Stimulated activated CD4-positive, alpha-beta T cell treated with anti-CD3 and anti-CD28 coated beads, TNF-alpha, amount 100 ng/mL, for 48 hours (primary cell): ENCODE results near the gene HDAC9.

Experiments used
- DNase-seq, 3 donors: peaks; one replicate each; pipeline ENCODE4 v3.0.0-alpha.2; 2020; ENCODE audit warnings: low read depth in 3 of 3

Gene HDAC9

DNA sequence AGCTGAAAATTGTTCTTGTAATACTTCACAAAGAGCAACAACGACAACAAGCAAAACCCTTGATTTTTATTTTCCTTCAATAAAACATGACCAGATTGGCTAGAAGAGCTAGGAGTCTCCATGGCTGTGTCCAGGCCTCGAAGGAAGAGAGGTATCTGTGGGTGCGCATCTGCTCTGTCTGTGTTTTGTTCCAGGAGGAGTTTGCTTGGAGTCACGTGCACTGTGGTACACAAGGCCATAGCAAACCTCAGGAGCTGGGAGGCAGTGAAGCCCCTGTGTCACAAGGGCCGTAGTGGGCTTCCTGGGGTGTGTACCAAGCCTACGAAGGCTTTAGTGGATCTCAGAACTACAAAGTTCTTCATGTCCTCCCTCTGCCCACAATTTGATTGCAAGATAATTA, 350.2 kb downstream of the HDAC9 start:
- no peak for DNase-seq

DNA sequence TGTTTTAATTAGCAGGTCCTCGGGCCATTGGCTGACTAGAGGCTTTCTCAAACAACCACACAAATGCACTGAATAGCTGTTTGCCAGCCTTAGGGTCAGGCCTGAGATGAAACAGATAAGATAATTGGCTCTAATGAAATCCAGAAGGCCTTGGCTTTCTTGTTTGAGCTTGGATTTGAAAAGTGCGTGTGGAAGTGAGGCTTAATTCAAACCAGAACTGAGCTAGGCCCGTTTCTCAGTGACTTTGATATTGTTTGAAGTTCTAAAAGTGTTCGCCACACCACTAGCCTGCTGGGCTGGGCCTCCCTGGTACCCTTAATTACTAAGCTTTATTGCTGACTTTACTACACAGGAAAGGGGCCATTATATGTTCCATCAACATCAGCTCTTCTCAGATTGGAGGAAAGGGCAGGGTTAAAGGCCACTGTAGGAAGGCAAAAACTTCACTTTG, 351.2 kb downstream of the HDAC9 start:
- no peak for DNase-seq

DNA sequence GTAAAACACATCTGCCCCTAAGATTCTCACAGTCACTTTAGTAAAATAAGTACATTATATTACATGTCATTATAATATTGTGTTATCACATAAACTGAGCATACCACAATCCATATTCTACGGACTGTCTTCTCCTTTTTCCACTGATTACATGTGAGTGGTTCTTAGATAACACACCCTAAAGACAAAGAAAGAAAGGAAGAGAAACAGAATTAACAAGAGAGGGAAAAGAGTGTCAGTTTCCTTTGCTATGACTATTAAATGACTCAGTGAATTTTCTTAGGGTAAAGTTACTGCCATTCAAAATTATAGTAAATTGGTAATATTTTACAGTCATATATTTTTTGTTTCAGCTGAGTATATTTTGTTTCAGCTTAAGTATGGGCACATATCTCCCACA, 353.6 kb downstream of the HDAC9 start:
- DNase-seq = no peak

GRCh38 chr7:18855796-18856195, 360.2 kb downstream of the HDAC9 start:
- DNase-seq = no peak

GRCh38 chr7:18858232-18858631, 362.7 kb downstream of the HDAC9 start:
- DNase-seq = no peak

DNA sequence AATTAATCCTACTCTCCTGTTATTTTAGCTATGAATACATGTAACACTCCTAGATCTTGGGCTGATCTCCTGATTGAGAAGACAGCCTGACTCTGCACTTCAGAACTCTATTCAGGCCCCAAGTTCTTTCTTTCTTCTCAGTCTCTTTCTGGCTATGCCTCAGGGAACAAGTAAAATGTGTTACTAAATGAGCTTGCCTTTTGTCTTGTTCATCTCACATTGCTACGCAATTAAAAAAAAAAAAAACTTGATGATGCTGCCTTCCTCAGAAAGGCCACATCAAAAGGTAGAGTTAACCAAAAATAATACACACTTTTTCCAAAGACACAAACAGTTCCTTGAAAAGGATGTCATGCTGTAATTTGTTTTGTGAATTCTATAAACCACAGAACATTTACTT, 363.8 kb downstream of the HDAC9 start:
- DNase-seq = no peak

DNA sequence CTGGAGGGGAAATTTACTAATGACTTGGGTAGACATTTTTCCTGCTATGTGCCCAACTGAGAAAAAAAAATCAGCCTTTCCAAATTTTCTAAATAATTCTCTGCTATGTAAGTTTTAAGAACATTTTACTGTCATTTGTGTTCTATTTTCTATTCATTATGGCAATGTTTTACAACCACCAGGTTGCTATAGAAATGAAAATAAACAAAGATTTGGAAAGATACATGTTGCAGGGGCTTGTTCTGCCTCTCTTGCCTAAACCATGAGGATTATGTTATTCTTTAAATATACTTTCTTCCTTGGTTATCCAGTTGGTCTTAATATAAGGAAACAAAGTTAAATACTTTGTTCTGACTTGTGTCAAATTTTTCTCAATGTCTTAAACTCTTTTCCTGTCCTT, 364.7 kb downstream of the HDAC9 start:
- DNase-seq = no peak

GRCh38 chr7:18861514-18862118, 366.1 kb downstream of the HDAC9 start:
- no peak for DNase-seq

DNA sequence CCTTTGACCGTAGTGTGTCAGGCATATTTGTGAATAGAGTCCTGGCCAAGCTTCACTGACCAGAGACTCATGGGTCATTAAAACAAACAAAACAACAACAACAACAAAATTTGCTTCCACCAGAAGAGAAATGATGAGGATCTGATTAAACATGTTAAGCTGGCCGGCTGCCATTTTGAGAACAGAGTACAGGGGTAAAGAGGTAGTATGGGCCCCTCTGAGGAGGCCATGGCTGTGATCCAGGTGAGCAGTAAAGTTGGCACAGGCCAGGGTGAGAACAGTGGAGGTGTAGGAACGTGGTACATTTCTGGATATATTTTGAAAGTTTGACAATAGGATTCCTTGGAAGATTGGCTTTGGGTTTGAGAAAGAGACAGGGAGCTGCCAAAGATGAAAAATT, 369.4 kb downstream of the HDAC9 start:
- no peak for DNase-seq

DNA sequence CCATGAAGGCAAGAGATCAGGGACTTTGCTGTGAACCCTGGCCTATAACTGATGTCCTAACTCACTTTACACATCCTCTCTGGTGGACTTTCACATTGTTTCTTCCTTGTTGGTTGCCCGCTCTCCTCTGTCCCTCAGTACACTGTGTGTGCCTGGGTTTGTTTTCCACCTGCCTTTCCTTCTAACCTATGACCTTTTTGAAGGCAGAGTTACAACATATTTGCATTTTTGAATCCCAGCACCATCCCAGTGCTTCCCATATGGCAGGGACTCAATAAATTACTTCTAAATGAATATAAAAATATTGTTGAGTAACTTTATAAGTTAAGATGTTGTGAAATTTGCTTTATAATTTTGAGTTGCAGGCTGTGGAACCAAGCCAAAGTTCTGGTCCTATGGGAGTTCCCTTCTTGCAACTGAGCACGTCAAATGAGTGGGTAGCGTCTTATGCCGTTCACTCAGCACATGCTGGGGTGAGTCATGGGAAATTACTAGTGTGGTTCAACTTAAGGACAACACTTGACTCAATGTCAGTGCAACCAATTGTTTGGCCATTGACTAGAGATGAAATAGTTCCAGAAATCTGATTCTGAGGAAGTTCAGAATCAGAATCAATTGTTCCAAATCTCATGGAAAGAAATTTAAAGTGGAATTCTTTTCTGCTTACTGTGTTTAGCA, 370.9 kb downstream of the HDAC9 start:
- no peak for DNase-seq

DNA sequence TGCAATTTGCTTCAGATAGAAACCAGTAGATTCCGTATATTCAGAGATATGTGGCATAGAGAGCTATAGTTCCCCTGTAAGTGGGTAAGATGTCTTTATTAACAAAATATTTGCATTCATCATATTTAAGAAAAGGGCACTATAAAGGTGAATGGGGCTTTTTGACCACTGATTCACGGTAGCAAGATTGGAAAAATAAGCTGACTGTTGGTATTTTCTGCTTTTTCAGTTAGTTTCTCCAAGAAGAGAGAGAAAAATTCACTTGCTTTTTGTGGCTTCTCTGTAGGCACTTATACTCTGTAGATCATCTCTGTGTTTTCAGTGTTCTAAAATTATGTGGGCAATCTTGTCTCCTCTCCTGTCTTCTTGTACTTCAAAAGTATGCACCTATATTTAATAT, 376.8 kb downstream of the HDAC9 start:
- DNase-seq = no peak

GRCh38 chr7:18873734-18874336, 378.3 kb downstream of the HDAC9 start:
- no peak for DNase-seq

DNA sequence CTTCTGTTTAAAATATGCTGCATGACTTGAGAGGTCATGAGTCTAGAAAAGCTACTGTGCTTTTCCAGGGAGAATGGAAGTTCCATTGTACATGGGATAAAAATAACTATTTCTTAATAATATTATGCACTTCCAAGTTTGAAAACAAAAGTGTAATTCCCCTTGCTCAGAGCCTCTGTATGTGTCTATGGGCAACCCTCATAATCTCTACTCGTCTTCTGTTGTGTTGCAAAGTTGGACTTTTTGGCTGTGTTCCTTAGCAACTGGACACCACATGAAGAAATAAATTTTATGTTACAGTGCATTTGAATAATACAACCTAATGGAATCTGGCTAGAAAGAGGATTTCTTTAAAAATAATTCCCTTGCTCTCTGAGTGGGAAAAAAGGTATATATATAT, 379.3 kb downstream of the HDAC9 start:
- DNase-seq = no peak

DNA sequence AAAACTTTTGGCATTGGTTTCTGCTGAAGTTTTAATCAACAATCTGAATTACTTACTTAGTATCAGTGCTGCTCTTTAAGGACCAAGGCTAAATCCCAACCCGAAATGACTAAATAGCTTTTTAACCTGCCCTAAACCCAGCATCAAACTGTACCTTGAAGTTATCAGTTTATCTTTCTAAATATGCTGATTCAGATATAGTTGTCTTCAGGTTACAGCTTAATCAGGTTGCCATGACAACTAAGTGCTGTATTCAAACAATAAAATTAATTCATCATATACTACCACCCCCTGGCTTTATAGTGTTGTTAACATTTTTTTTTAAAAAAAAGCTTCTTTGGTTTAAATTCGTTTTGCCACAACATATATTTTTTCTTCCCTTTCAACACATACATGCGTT, 382.3 kb downstream of the HDAC9 start:
- no peak for DNase-seq

DNA sequence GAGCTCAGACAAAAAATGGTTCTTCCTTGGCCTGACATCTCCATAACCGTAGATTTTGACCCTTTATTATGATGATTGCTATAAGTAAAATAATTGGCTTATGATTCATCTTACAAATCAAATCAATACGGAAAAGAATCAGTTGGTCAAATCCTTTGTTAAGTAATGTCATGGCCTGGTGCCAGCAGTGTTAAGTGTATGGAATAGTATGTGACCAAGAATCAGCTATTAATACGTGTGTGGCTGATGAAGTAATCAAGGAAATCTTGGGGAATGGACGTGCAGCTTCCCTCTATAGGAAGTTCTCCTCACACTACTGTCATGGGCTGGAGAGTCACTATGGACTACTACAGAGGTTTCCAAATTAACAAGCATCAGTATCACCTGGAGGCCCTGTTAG, 391.3 kb downstream of the HDAC9 start:
- no peak for DNase-seq

- DNase-seq = no peak
These were observed 393.9 kb downstream of the HDAC9 start for GRCh38 chr7:18889436-18889835.

- no peak for DNase-seq
These were observed 394.6 kb downstream of the HDAC9 start for GRCh38 chr7:18890134-18890533.

- DNase-seq = no peak
These were observed 395.5 kb downstream of the HDAC9 start for GRCh38 chr7:18890885-18891621.

DNA sequence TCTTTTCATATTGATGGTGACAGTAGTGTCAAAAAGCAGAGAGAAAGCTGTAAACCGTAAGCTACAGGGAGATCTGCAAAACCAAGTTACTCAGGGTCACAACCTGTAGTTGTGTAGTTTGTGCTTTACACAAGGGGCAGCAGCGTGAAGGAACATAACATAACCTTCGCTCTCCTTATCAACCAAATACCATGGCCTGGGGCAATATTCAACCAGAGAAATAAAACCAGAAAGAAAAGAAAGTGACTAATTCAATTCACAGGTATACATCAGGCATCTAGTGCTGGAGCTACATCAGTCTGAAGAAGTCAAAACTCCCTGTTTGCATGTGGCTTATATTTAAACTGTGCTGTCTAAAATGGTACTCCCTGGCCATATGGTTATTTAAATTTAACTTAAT, 397.6 kb downstream of the HDAC9 start:
- DNase-seq = no peak

- no peak for DNase-seq
These were observed 398.6 kb downstream of the HDAC9 start for GRCh38 chr7:18894155-18894554.

DNA sequence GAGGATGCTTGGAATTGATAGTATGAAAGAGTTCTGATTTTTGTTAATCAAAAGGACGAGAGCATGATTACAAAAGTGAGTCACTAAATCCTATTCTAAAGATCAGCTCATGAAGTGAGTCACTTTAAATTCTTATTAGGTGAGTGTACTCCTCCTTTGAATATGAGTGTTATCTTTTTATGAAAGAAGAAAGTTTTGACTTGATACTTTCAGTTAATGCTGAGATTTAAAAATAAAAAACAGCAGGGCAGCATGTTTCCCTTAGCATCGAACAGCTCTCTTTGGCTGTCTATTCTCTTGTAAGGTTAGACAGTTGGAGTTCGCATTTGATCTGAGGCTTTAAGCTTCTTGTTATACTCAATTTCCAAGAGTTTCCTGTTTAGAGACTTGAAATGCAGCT, 399.9 kb downstream of the HDAC9 start:
- no peak for DNase-seq

DNA sequence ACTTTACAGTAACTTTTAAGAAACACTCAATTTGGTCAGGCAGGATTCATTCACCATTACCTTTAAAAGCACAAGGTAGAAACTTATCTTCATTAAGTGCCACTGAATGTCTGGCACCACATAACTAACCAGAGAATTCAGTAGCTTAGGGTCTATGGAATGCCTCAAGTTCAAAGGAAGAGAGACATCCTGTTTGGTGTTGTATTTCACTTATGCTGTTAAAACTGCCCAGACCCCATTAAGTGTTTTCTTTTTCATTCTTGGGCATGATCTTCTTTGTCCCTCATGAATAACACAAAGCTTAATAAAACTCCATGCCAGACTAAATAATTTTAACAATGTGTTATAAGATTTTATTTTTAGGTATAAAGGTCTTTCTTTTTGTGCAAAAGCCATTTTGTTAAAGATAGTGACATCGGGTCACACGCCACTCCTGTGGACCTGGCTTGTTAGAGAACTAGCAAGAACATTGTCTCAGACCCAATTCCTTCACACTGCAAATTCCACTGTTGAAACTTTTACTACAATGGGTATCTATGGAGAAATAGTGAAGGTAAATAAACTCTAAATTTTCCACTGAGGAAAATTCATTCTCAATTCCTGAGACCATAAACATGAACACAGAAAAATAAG, 400.9 kb downstream of the HDAC9 start:
- no peak for DNase-seq
